ENCODE measurements around the gene IBSP. TPM values are rescaled to one million over a fixed set of nuclear protein-coding genes. Genes with fewer than 3 reads are reported as not detected.

IBSP gene
- total RNA-seq, 1 donor from 2014 or later = not detected

GRCh38 chr4:87823200-87823599, 23.8 kb downstream of the IBSP start:
- Histone ChIP-seq H3K27me3 (ENCODE audit: low read depth) (no peaks in the 10 kb centered on the region), H3K4me3 (no peak overlapping the region), H3K4me1 (no peaks in the 10 kb centered on the region), H3K9me3 (replicated peaks) (no peaks in the 10 kb centered on the region), H3K27ac (replicated peaks) (no peak overlapping the region), H3K36me3 (no peaks in the 10 kb centered on the region)
- TF ChIP-seq CTCF (IDR thresholded peaks at IDR 0.05; ENCODE audit: borderline replicate concordance) = no peak
- intact Hi-C loops (cut with micrococcal nuclease) = no loop called here
- no peak for DNase-seq

- no peak for DNase-seq
- H3K27me3 ChIP-seq (ENCODE audit: low read depth) = no peaks in the 10 kb centered on the region
- no peak for TF ChIP-seq CTCF (IDR thresholded peaks at IDR 0.05; ENCODE audit: borderline replicate concordance)
- no peaks in the 10 kb centered on the region for H3K4me1 ChIP-seq
- intact Hi-C loops (cut with micrococcal nuclease) = no loop called here
- no peaks in the 10 kb centered on the region for H3K9me3 ChIP-seq (replicated peaks)
- no peaks in the 10 kb centered on the region for H3K36me3 ChIP-seq
- no peak overlapping the region for H3K4me3 ChIP-seq
- no peak overlapping the region for H3K27ac ChIP-seq (replicated peaks)
Observed at GRCh38 chr4:87823724-87824123, 24.4 kb downstream of the IBSP start.

GRCh38 chr4:87824352-87824751, 25.0 kb downstream of the IBSP start:
- intact Hi-C loops (cut with micrococcal nuclease) = no loop called here
- no peak overlapping the region for H3K4me3 ChIP-seq
- no peak overlapping the region for H3K27ac ChIP-seq (replicated peaks)
- no peaks in the 10 kb centered on the region for H3K27me3 ChIP-seq (ENCODE audit: low read depth)
- TF ChIP-seq CTCF (IDR thresholded peaks at IDR 0.05; ENCODE audit: borderline replicate concordance) = no peak
- H3K36me3 ChIP-seq = no peaks in the 10 kb centered on the region
- no peak for DNase-seq
- H3K4me1 ChIP-seq = no peaks in the 10 kb centered on the region
- H3K9me3 ChIP-seq (replicated peaks) = no peaks in the 10 kb centered on the region

GRCh38 chr4:87832669-87833068, 33.3 kb downstream of the IBSP start, which contains the start of gene MEPE:
TSS of gene MEPE (plus strand) at chr4:87832969. CDS start at chr4:87834715, 1,746 bp downstream.
- intact Hi-C loops (cut with micrococcal nuclease) = loop anchor here (10.0 kb wide), 1 partner anchor 478 kb away; no protein-coding TSS in a partner anchor
- no peaks in the 10 kb centered on the region for H3K27me3 ChIP-seq (ENCODE audit: low read depth)
- no peak within 1 kb of the TSS for H3K27ac ChIP-seq (replicated peaks)
- no peak for DNase-seq
- TF ChIP-seq CTCF (IDR thresholded peaks at IDR 0.05; ENCODE audit: borderline replicate concordance) = no peak
- H3K36me3 ChIP-seq = no peaks in the 10 kb centered on the region
- no peaks in the 10 kb centered on the region for H3K4me1 ChIP-seq
- no peak within 1 kb of the TSS for H3K4me3 ChIP-seq
- no peaks in the 10 kb centered on the region for H3K9me3 ChIP-seq (replicated peaks)

GRCh38 chr4:87834401-87834800, 35.0 kb downstream of the IBSP start:
- no peak overlapping the region for H3K4me3 ChIP-seq
- no peaks in the 10 kb centered on the region for H3K9me3 ChIP-seq (replicated peaks)
- H3K27me3 ChIP-seq (ENCODE audit: low read depth) = no peaks in the 10 kb centered on the region
- intact Hi-C loops (cut with micrococcal nuclease) = loop anchor here (10.0 kb wide), 1 partner anchor 480 kb away; no protein-coding TSS in a partner anchor
- no peak overlapping the region for H3K27ac ChIP-seq (replicated peaks)
- no peak for DNase-seq
- H3K4me1 ChIP-seq = peaks cover 4% of the 10 kb centered on the region
- H3K36me3 ChIP-seq = no peaks in the 10 kb centered on the region
- TF ChIP-seq CTCF (IDR thresholded peaks at IDR 0.05; ENCODE audit: borderline replicate concordance) = no peak
